ENCODE data around the gene CHP2.
A peak's percentile ranks its signal among the peaks of the same experiment; 100 is the strongest.

Gene CHP2

GRCh38 chr16:23788685-23789084 lies 33.9 kb downstream of the CHP2 start:
- H3K27ac ChIP-seq = no peak overlapping the region
- TF ChIP-seq CTCF (conservative IDR thresholded peaks at IDR 0.05) = no peak

- TF ChIP-seq CTCF (conservative IDR thresholded peaks at IDR 0.05) = no peak
- no peak overlapping the region for H3K27ac ChIP-seq
Observed at GRCh38 chr16:23795378-23795777, 40.6 kb downstream of the CHP2 start.

GRCh38 chr16:23796941-23797340 lies 42.1 kb downstream of the CHP2 start:
- TF ChIP-seq CTCF (conservative IDR thresholded peaks at IDR 0.05) = no peak
- H3K27ac ChIP-seq = no peak overlapping the region

- peak; percentile 62 for TF ChIP-seq CTCF (conservative IDR thresholded peaks at IDR 0.05)
- no peak overlapping the region for H3K27ac ChIP-seq
Observed at GRCh38 chr16:23801378-23801777, 46.6 kb downstream of the CHP2 start.

GRCh38 chr16:23802776-23803175 lies 48.0 kb downstream of the CHP2 start:
- no peak overlapping the region for H3K27ac ChIP-seq
- TF ChIP-seq CTCF (conservative IDR thresholded peaks at IDR 0.05) = no peak

- H3K27ac ChIP-seq = no peak overlapping the region
- TF ChIP-seq CTCF (conservative IDR thresholded peaks at IDR 0.05) = peak; percentile 36
Observed at GRCh38 chr16:23803591-23804123, 48.8 kb downstream of the CHP2 start.

GRCh38 chr16:23807028-23807427 lies 52.2 kb downstream of the CHP2 start:
- TF ChIP-seq CTCF (conservative IDR thresholded peaks at IDR 0.05) = no peak
- H3K27ac ChIP-seq = no peak overlapping the region
